Transverse colon (tissue), 4 donors: ENCODE data around the gene REC8. TPM values are rescaled to one million over a fixed set of nuclear protein-coding genes. Genes with fewer than 3 reads are reported as not detected.

Source experiments
- DNase-seq: peaks from one replicate; pipeline ENCODE4 v3.0.0-alpha.2; 2019
- H3K27ac ChIP-seq, 4 donors: fragments of 200-600 bp; sonication (generic); 2 replicates each; pipeline ENCODE4 v1.5.1; 2016 to 2018; ENCODE audit warnings: inconsistent platforms in 4 of 4
- H3K27me3 ChIP-seq: fragments of 200-600 bp; sonication (generic); 2 replicates; pipeline ENCODE4 v1.5.1; 2017; ENCODE audit warnings: inconsistent platforms
- H3K36me3 ChIP-seq, 4 donors: fragments of 200-600 bp; sonication (generic); 2 replicates each; pipeline ENCODE4 v1.5.1; 2017 to 2019; ENCODE audit warnings: inconsistent platforms in 4 of 4
- H3K4me1 ChIP-seq, 4 donors: fragments of 200-600 bp; sonication (generic); 2 replicates each; pipeline ENCODE4 v1.5.1; 2017 to 2020; ENCODE audit warnings: inconsistent platforms in 4 of 4
- H3K4me3 ChIP-seq, 4 donors: fragments of 200-600 bp; sonication (generic); 1 replicate in 1 of 4; 2 replicates in 3 of 4; pipeline versions ENCODE4 v1.5.1 to v1.6.1; 2017 to 2019; ENCODE audit warnings: inconsistent platforms in 4 of 4
- H3K9me3 ChIP-seq, 2 donors: fragments of 200-600 bp; sonication (generic); 2 replicates each; pipeline ENCODE4 v1.5.1; 2017 to 2019; ENCODE audit warnings: inconsistent platforms in 2 of 2
- EP300 ChIP-seq: sonication (generic); formaldehyde crosslinking; IDR thresholded peaks from one replicate; pipeline ENCODE4 v1.6.1; 2017; ENCODE audit warnings: antibody characterized with exemption, low read depth
- POLR2A ChIP-seq: fragments of 450-650 bp; IDR thresholded peaks from one replicate; pipeline ENCODE4 v1.6.1; 2016; ENCODE audit warnings: antibody characterized with exemption, mild to moderate bottlenecking, moderate library complexity
- POLR2AphosphoS5 ChIP-seq, 3 donors: sonication (generic); formaldehyde crosslinking; IDR thresholded peaks; one replicate each; pipeline ENCODE4 v1.6.1; 2016; ENCODE audit warnings: antibody characterized with exemption in 3 of 3
- WGBS, 2 donors: methylation state at CpG; one replicate each; pipeline ENCODE4 v1.1.5; 2018; ENCODE audit warnings: low coverage in 1 of 2; 5-methylcytosine and 5-hydroxymethylcytosine counted together
- in situ Hi-C, 4 donors: fragments of 200-750 bp; cut with MboI; loops; one replicate each; pipeline versions ENCODE4 v1.15.0 to v1.15.1; 2017; ENCODE audit warnings: low sequenced_read_pairs in 3 of 4, low pct_ligation_motif_present in 1 of 4, low pct_unique_long_range_greater_than_20kb in 1 of 4
- intact Hi-C: fragments of 100-400 bp; cut with DNase I; formaldehyde crosslinking; loops from one replicate; pipeline ENCODE4 v1.15.1; 2023; ENCODE audit warnings: low total_unique reads
- total RNA-seq, 4 donors: library from RNA; depleted of rRNA; stranded (reverse); fragments of >200 nt; gene quantifications; one replicate each; pipeline ENCODE4 v1.1.0, GENCODE V29; 2016
- TF ChIP-seq, protein P1 (sequence below), 5 experiments: fragments of 200-600 bp in 3 of 5; fragments of 450-650 bp in 2 of 5; sonication (generic) in 3 of 5; IDR thresholded peaks; 1 replicate in 2 of 5; 2 replicates in 3 of 5; pipeline ENCODE4 v1.5.1; 2016 to 2017; ENCODE audit warnings: antibody characterized with exemption in 5 of 5, inconsistent platforms in 3 of 5, mild to moderate bottlenecking in 2 of 5, moderate library complexity in 1 of 5

REC8 gene
- total RNA-seq, 4 donors from 2014 or later, result 11.3 to 112 (median 31.2) TPM

DNA sequence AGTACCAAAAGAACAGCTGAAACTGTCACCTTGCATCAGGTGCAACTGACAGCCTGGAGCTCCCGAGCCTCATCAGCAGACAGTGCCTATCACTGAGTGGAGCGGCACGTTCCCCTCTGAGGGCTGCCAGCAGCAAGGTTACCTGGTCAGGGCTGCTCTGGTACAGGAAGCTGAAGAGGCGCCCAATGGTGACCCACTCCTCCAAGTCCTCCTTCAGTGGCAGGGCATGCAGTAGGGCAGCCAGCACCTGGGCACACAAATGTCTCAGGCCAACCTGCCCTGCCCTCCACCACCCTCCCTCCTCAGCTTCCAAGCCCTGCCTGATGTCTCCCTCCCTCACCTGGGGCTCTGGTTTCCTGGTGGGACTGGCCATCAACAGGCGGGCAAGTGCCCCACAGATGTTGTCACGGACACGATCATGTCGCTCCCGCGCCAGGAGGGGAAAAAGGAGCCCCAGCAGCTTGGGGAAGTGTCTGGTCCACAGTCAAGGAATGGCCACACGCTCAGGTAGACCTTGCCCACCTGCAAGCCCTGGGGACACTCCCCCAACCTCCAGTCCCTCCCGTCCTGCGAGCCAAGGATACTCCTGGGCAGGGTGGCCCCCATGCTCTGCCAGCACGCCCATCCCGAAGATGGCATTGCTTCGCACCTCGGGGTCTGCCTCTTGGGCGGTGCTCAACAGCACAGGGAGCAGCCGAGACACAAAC lies 9.6 kb downstream of the REC8 start:
- H3K9me3 ChIP-seq, result no peaks in the 10 kb centered on the region
- no peak overlapping the region for H3K4me3 ChIP-seq
- peaks cover 0 to 33% (median 3%) of the 10 kb centered on the region in 4 donors for H3K36me3 ChIP-seq
- DNase-seq, result no peak
- TF ChIP-seq POLR2A (no peak), EP300 (no peak), POLR2AphosphoS5 (IDR thresholded peaks at IDR 0.05) (peak in 1 of 3 donors; percentile 6)
- TF ChIP-seq, protein P1, sequence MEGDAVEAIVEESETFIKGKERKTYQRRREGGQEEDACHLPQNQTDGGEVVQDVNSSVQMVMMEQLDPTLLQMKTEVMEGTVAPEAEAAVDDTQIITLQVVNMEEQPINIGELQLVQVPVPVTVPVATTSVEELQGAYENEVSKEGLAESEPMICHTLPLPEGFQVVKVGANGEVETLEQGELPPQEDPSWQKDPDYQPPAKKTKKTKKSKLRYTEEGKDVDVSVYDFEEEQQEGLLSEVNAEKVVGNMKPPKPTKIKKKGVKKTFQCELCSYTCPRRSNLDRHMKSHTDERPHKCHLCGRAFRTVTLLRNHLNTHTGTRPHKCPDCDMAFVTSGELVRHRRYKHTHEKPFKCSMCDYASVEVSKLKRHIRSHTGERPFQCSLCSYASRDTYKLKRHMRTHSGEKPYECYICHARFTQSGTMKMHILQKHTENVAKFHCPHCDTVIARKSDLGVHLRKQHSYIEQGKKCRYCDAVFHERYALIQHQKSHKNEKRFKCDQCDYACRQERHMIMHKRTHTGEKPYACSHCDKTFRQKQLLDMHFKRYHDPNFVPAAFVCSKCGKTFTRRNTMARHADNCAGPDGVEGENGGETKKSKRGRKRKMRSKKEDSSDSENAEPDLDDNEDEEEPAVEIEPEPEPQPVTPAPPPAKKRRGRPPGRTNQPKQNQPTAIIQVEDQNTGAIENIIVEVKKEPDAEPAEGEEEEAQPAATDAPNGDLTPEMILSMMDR (IDR thresholded peaks at IDR 0.05), result no peak
- WGBS, 2 donors, result 93% methylated on average over 19 of the region's 19 CpGs; no CpG with 5 or more reads in 1 of the 2 donors
- intact Hi-C loops (no loop called here), in situ Hi-C loops (no loop called here)
- no peaks in the 10 kb centered on the region for H3K27me3 ChIP-seq
- peak overlapping the region in 1 of 4 donors; percentile 68 for H3K27ac ChIP-seq
- H3K4me1 ChIP-seq, result peaks cover 5 to 11% (median 6%) of the 10 kb centered on the region in 4 donors

DNA sequence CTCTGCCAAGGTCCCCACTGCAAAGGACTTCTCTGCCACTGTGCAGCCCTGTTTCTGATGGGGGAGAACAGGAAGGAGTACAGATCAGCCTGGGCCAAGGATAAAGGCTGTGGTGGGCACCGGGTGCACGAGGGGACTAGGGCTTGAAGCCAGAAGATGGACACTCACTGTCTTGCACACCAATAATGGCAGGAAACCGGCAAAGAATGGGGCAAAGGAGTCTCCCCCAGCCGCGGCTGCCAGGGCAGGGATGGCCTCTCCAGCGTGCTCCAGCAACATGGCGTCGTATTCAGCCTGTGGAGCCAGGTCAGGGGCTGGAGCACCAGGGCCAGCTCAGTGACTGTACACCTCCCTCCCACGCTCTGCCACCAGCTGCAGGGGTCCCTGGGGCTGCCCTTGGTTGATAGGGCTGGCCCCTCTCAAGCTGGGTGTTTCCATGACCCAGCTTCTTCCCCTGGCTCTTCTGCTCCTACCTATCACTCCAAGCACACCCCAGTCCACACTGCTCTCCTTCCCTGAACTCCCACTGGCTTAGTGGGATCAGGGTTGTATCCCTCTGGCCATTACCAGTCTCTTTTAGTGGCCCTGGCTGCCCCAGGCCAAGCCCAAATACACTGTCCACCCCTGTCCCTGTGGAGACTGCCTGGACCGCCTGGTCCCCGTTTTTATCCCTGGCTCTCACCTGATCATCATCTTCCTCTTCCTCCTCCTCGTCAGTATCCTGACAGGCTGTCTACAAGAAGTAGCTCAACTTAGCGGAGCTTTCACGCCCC lies 10.4 kb downstream of the REC8 start:
- Histone ChIP-seq H3K36me3 (peaks cover 0 to 28% (median 0%) of the 10 kb centered on the region in 4 donors), H3K27me3 (no peaks in the 10 kb centered on the region), H3K9me3 (no peaks in the 10 kb centered on the region), H3K27ac (no peak overlapping the region), H3K4me1 (peaks cover 5 to 12% (median 7%) of the 10 kb centered on the region in 4 donors), H3K4me3 (no peak overlapping the region)
- in situ Hi-C loops, result no loop called here
- TF ChIP-seq POLR2A (no peak), EP300 (no peak), POLR2AphosphoS5 (IDR thresholded peaks at IDR 0.05) (no peak)
- TF ChIP-seq, protein P1 (IDR thresholded peaks at IDR 0.05), result no peak
- no peak for DNase-seq
- intact Hi-C loops, result no loop called here
- whole genome bisulfite sequencing, 2 donors, result 60 to 90% methylated on average over 2 to 11 of the region's 14 CpGs

DNA sequence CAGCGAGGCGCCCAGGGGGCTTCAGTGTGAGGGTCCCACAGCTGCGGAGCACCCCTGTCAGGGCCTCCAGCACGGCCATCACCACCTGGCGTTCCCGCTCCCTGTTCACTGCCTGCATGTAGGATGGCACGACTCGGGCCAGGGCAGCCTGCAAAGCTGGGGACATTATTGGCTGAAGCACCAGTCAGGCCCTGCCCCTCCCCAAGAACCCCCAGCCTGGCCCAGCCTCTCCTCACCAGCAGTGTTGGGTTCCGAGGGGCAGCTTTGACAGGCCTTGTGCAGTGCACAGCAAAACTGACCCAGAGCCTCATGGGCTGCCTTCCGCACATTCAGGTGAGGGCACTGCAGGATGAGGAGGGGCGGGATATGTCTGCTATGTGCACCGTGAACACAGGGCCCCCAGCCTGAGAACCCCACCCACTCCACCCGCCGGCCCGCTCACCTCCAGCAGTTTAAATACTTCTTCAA lies 11.2 kb downstream of the REC8 start:
- in situ Hi-C loops, result no loop called here
- TF ChIP-seq EP300, result no peak
- no peak for TF ChIP-seq POLR2A
- TF ChIP-seq POLR2AphosphoS5 (IDR thresholded peaks at IDR 0.05), result no peak
- TF ChIP-seq, protein P1 (IDR thresholded peaks at IDR 0.05), result no peak
- Histone ChIP-seq H3K27ac (no peak overlapping the region), H3K4me1 (peaks cover 12 to 19% (median 14%) of the 10 kb centered on the region in 4 donors), H3K9me3 (no peaks in the 10 kb centered on the region), H3K27me3 (no peaks in the 10 kb centered on the region), H3K36me3 (peaks cover 0 to 27% (median 0%) of the 10 kb centered on the region in 4 donors), H3K4me3 (no peak overlapping the region)
- WGBS, 2 donors, result 97% methylated on average over 14 of the region's 15 CpGs; no CpG with 5 or more reads in 1 of the 2 donors
- intact Hi-C loops, result no loop called here
- DNase-seq, result no peak
